B cell (primary cell): ENCODE data around the gene ZNF532. TPM values are rescaled to one million over a fixed set of nuclear protein-coding genes. Genes with fewer than 3 reads are reported as not detected.

Experiments used
- ATAC-seq: fragments of 200-7000 bp; cut with Tn5 transposase; one replicate; pipeline ENCODE4 v1.10.0; 2021; ENCODE audit warnings: low read depth, mild to moderate bottlenecking, moderate number of reproducible peaks, moderate library complexity
- CTCF ChIA-PET: fragments of 350-600 bp; sonication (Branson Sonifier 250); formaldehyde crosslinking; loops from one replicate; lab custom pipeline; 2021; ENCODE audit warnings: antibody characterized with exemption, inconsistent platforms; lab: Charles Lee
- POLR2A ChIA-PET: fragments of 350-600 bp; sonication (Branson Sonifier 250); formaldehyde crosslinking; loops from one replicate; lab custom pipeline; 2021; ENCODE audit warnings: antibody characterized with exemption; lab: Charles Lee
- DNase-seq: peaks from one replicate; pipeline ENCODE4 v3.0.0; 2013
- H2AFZ ChIP-seq: 2 replicates; pipeline ENCODE4 v1.6.1; 2012; ENCODE audit warnings: mild to moderate bottlenecking, low read depth, low read length; ENCODE audit not compliant: insufficient read depth, poor library complexity, severe bottlenecking
- H3K27ac ChIP-seq, 2 donors: 1 replicate in 1 of 2; 2 replicates in 1 of 2; pipeline ENCODE4 v1.5.1; 2012 to 2013; ENCODE audit warnings: low read length in 2 of 2, mild to moderate bottlenecking in 2 of 2, moderate library complexity in 1 of 2
- H3K27me3 ChIP-seq, 4 experiments: fragments of 200-600 bp in 1 of 4; sonication (generic) in 1 of 4; replicated peaks in 1 of 4; 1 replicate in 2 of 4; 2 replicates in 2 of 4; pipeline versions ENCODE4 v1.6.1 to v1.7.0; 2013 to 2016; ENCODE audit warnings: low read length in 3 of 4, mild to moderate bottlenecking in 2 of 4, mixed read lengths in 1 of 4, moderate library complexity in 1 of 4; ENCODE audit not compliant: insufficient read depth in 4 of 4, control insufficient read depth in 3 of 4; ENCODE audit errors: control extremely low read depth in 1 of 4
- H3K36me3 ChIP-seq, 2 experiments: replicated peaks in 1 of 2; 1 replicate in 1 of 2; 2 replicates in 1 of 2; pipeline versions ENCODE4 v1.6.1 to v1.7.1; 2013; ENCODE audit warnings: low read length in 1 of 2; ENCODE audit not compliant: insufficient read depth in 2 of 2, control insufficient read depth in 1 of 2; ENCODE audit errors: control extremely low read depth in 1 of 2, extremely low read depth in 1 of 2
- H3K4me1 ChIP-seq, 2 donors: fragments of 200-600 bp in 1 of 2; sonication (generic) in 1 of 2; 1 replicate in 1 of 2; 2 replicates in 1 of 2; pipeline versions ENCODE4 v1.5.1 to v1.6.1; 2013 to 2017; ENCODE audit warnings: low read length in 2 of 2; ENCODE audit not compliant: control insufficient read depth in 2 of 2, insufficient read depth in 2 of 2
- H3K4me2 ChIP-seq: replicated peaks from 2 replicates; pipeline ENCODE3; 2012; ENCODE audit warnings: mild to moderate bottlenecking, low read depth, low read length; ENCODE audit not compliant: poor library complexity, severe bottlenecking
- H3K4me3 ChIP-seq, 5 experiments: fragments of 200-600 bp in 1 of 5; sonication (generic) in 1 of 5; 1 replicate in 3 of 5; 2 replicates in 2 of 5; pipeline versions ENCODE4 v1.5.1 to v1.7.0; 2011 to 2016; ENCODE audit warnings: low read length in 4 of 5, mild to moderate bottlenecking in 4 of 5, low read depth in 2 of 5, control low read depth in 1 of 5, moderate library complexity in 1 of 5; ENCODE audit not compliant: insufficient read depth in 1 of 5; ENCODE audit errors: control extremely low read depth in 1 of 5, extremely low read depth in 1 of 5
- H3K79me2 ChIP-seq: fragments of 200-600 bp; sonication (generic); one replicate; pipeline ENCODE4 v1.6.0; 2016; ENCODE audit warnings: low read length; ENCODE audit not compliant: control insufficient read depth, insufficient read depth
- H3K9ac ChIP-seq: fragments of 200-600 bp; sonication (generic); 2 replicates; pipeline ENCODE4 v1.6.1; 2017; ENCODE audit warnings: mild to moderate bottlenecking, low read length, moderate library complexity
- H3K9me3 ChIP-seq, 3 donors: one replicate each; pipeline versions ENCODE4 v1.6.1 to v1.7.1; 2013; ENCODE audit warnings: low read length in 2 of 3; ENCODE audit not compliant: control insufficient read depth in 2 of 3, insufficient read depth in 1 of 3; ENCODE audit errors: control extremely low read depth in 1 of 3
- H4K20me1 ChIP-seq: 2 replicates; pipeline ENCODE4 v1.6.0; 2012; ENCODE audit warnings: mild to moderate bottlenecking, low read length; ENCODE audit not compliant: insufficient read depth, control insufficient read depth, poor library complexity, severe bottlenecking
- H3K27ac Mint-ChIP-seq: one replicate; pipeline ENCODE4 v1.8.0; 2021; ENCODE audit warnings: mixed read lengths
- H3K27me3 Mint-ChIP-seq: one replicate; pipeline ENCODE4 v1.8.0; 2021; ENCODE audit warnings: mixed read lengths
- H3K4me1 Mint-ChIP-seq: one replicate; pipeline ENCODE4 v1.8.0; 2021; ENCODE audit warnings: mixed read lengths
- H3K4me3 Mint-ChIP-seq: one replicate; pipeline ENCODE4 v1.8.0; 2021; ENCODE audit warnings: mixed read lengths
- H3K9me3 Mint-ChIP-seq: one replicate; pipeline ENCODE4 v1.8.0; 2022; ENCODE audit warnings: mixed read lengths; ENCODE audit not compliant: insufficient read depth
- CTCF ChIP-seq: fragments of 200-600 bp; IDR thresholded peaks from one replicate; pipeline ENCODE4 v1.8.0; 2022; ENCODE audit warnings: antibody characterized with exemption, mild to moderate bottlenecking
- EZH2 ChIP-seq: IDR thresholded peaks from 2 replicates; pipeline ENCODE4 v1.6.1; 2012; ENCODE audit warnings: borderline replicate concordance, low read depth, mild to moderate bottlenecking, moderate library complexity, low read length; ENCODE audit not compliant: insufficient read depth, poor library complexity, severe bottlenecking
- WGBS: methylation state at CpG from one replicate; pipeline ENCODE4 v1.1.5; 2013; ENCODE audit warnings: missing lambda C conversion rate; ENCODE audit not compliant: insufficient coverage; 5-methylcytosine and 5-hydroxymethylcytosine counted together
- intact Hi-C: fragments of 100-400 bp; cut with micrococcal nuclease; formaldehyde crosslinking; loops from one replicate; pipeline ENCODE4 v1.10.0; 2022
- polyA plus RNA-seq: library from polyadenylated mRNA; depleted of rRNA; stranded (reverse); fragments of >200 nt; gene quantifications from 2 replicates; pipeline ENCODE4 v1.2.3, GENCODE V29; 2012
- total RNA-seq, 2 donors: library from RNA; stranded (reverse); fragments of 120-200 nt in 1 of 2; gene quantifications; 1 replicate in 1 of 2; 2 replicates in 1 of 2; pipeline versions ENCODE4 v1.2.3 to v1.2.4, GENCODE V29; 2013 to 2022

ZNF532 gene
- total and polyA plus RNA-seq, 2 donors (not counting 1 experiment from before 2014, with no cell fraction given): 58.2 to 104 TPM

DNA sequence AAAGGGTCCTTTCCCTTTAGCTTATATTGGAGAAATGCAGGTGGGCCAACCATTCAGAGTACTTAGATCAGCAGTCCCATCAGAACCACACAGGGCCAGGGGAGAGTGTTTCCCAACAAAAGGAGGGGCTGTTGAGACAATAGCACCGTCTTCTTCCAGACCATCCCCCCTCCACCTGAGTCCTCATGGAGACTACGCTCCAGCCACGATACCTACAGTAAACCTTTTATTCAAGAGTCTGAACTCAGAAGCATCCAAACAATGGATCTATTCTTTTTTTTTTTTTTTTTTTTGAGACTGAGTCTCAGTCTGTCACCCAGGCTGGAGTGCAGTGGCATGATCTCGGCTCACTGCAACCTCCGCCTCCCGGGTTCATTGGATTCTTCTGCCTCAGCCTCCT is 25.7 kb upstream of the ZNF532 start:
- no peaks in the 10 kb centered on the region for H3K27me3 Mint-ChIP-seq
- H3K79me2 ChIP-seq: no peaks in the 10 kb centered on the region
- H3K4me1 ChIP-seq: no peaks in the 10 kb centered on the region
- no peaks in the 10 kb centered on the region for H4K20me1 ChIP-seq
- WGBS: 100% methylated on average over 3 of the region's 6 CpGs
- H3K27me3 ChIP-seq: no peaks in the 10 kb centered on the region
- TF ChIP-seq EZH2 (no peak), CTCF (no peak)
- H3K4me2 ChIP-seq: no peak overlapping the region
- ATAC-seq: no peak
- no peak overlapping the region for H2AFZ ChIP-seq
- ChIA-PET CTCF (interaction anchor here (1.6 kb wide), 1 partner anchor 218 kb away, joined by 4 read pairs; no protein-coding TSS in a partner anchor), POLR2A (interaction anchor here (0.5 kb wide), 1 partner anchor 18 kb away, joined by 3 read pairs; no protein-coding TSS in a partner anchor)
- no peak overlapping the region for H3K9ac ChIP-seq
- intact Hi-C loops: no loop called here
- no peaks in the 10 kb centered on the region for H3K9me3 ChIP-seq
- H3K27ac Mint-ChIP-seq: no peak overlapping the region
- no peaks in the 10 kb centered on the region for H3K9me3 Mint-ChIP-seq
- no peak overlapping the region for H3K27ac ChIP-seq
- H3K4me3 Mint-ChIP-seq: no peak overlapping the region
- DNase-seq: no peak
- no peaks in the 10 kb centered on the region for H3K36me3 ChIP-seq
- H3K4me1 Mint-ChIP-seq: no peaks in the 10 kb centered on the region
- no peak overlapping the region for H3K4me3 ChIP-seq

DNA sequence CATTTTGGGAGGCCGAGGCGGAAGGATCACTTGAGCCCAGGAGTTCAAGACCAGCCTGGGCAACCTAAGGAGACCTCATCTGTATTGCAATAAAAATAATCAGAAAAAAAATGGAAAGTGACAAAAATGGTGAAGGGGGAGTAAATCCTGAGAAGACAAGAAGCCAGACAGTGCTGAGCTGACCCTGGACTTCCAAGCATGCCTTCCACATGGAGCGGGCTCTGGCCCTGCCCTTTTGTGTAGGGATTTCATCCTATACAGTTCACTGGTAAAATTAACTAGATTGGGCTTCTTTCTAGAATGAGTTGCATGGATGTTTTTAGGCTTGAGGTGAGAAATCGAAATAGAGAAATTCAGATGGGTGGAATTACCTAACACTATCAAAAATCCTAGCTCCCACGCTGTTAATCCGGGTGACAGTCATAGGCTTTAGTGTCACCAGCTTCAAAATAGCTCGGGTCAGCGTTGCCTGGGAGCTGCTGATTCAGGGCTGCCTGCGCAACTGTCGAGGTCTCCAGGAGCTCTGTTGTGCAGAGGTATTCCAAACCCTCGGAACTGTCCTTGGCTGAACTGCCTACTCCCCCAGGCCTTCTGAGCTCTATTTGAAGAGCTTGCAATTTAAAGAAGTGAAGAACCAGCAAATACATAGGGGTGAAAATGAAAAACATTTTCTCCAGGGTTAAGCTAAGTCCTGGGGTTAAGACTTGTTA is 21.5 kb upstream of the ZNF532 start:
- H4K20me1 ChIP-seq: no peaks in the 10 kb centered on the region
- no peak overlapping the region for H3K4me2 ChIP-seq
- Mint-ChIP-seq H3K9me3 (no peaks in the 10 kb centered on the region), H3K4me1 (peaks cover 10% of the 10 kb centered on the region), H3K27ac (no peak overlapping the region), H3K4me3 (no peak overlapping the region), H3K27me3 (peaks cover 6% of the 10 kb centered on the region)
- no peak for TF ChIP-seq CTCF
- TF ChIP-seq EZH2: no peak
- H3K27me3 ChIP-seq: peaks cover 0 to 8% (median 0%) of the 10 kb centered on the region in 4 experiments
- H3K36me3 ChIP-seq: no peaks in the 10 kb centered on the region
- no peaks in the 10 kb centered on the region for H3K79me2 ChIP-seq
- CTCF ChIA-PET: interaction anchor here (0.7 to 1.0 kb wide), 2 partner anchors 227 to 242 kb away, joined by 3 read pairs; no protein-coding TSS in a partner anchor
- WGBS: 98% methylated on average over 9 of the region's 11 CpGs
- intact Hi-C loops: no loop called here
- H3K4me3 ChIP-seq: no peak overlapping the region
- POLR2A ChIA-PET: no interaction called here
- no peak for ATAC-seq
- H3K9me3 ChIP-seq: peaks cover 0 to 12% (median 0%) of the 10 kb centered on the region in 3 donors
- H2AFZ ChIP-seq: no peak overlapping the region
- no peak for DNase-seq
- no peak overlapping the region for H3K9ac ChIP-seq
- H3K27ac ChIP-seq: no peak overlapping the region
- peaks cover 12 to 13% of the 10 kb centered on the region in 2 donors for H3K4me1 ChIP-seq
